GM12878 (cell line): ENCODE results near the gene SEZ6L2. TPM values are rescaled to one million over a fixed set of nuclear protein-coding genes. Genes with fewer than 3 reads are reported as not detected.

Experiments used
- ATAC-seq: fragments of 200-7000 bp; cut with Tn5 transposase; 3 replicates; pipeline ENCODE4 v1.9.1; 2020; ENCODE audit warnings: mild to moderate bottlenecking, moderate library complexity
- BruUV-seq: library from RNA; stranded (reverse); fragments of 400-500 nt; replicated peaks from 2 replicates; lab custom pipeline; 2021; lab: Mats Ljungman, UMichigan
- CTCF ChIA-PET: fragments of 300-600 bp; sonication (Branson Sonifier 250); formaldehyde crosslinking; extraction: SDS; loops from one replicate; lab custom pipeline; 2021; ENCODE audit warnings: inconsistent platforms; lab: Yijun Ruan, JAX
- POLR2A ChIA-PET: fragments of 350-600 bp; formaldehyde crosslinking; extraction: SDS; loops from one replicate; lab custom pipeline; 2021; ENCODE audit warnings: inconsistent platforms; lab: Charles Lee
- RAD21 ChIA-PET: fragments of 300-600 bp; sonication (Branson Sonifier 250); formaldehyde crosslinking; loops from one replicate; lab custom pipeline; 2023; ENCODE audit warnings: antibody characterized with exemption; ENCODE audit not compliant: unreplicated experiment; lab: Charles Lee
- SMC1A ChIA-PET: fragments of 300-600 bp; sonication (Branson Sonifier 250); formaldehyde crosslinking; loops from one replicate; lab custom pipeline; 2023; ENCODE audit not compliant: unreplicated experiment, uncharacterized antibody; lab: Charles Lee
- DNase-seq: peaks from one replicate; pipeline ENCODE4 v3.0.0-alpha.2; 2011; ENCODE audit warnings: low read depth, low spot score
- FAIRE-seq: peaks from 3 replicates; lab custom pipeline; 2011; peaks lifted over from hg19 to GRCh38; lab: Jason Lieb, UNC
- H2AFZ ChIP-seq: 2 replicates; pipeline ENCODE4 v1.6.0; 2011; ENCODE audit warnings: low read depth, low read length, control low read depth; ENCODE audit not compliant: control insufficient read depth
- H3K27ac ChIP-seq: 2 replicates; pipeline ENCODE4 v1.5.1; 2011; ENCODE audit warnings: control low read depth; ENCODE audit not compliant: control insufficient read depth, insufficient read depth
- H3K27me3 ChIP-seq, 2 experiments: replicated peaks in 1 of 2; 2 replicates each; pipeline versions ENCODE4 v1.6.0 to v1.6.1; 2011; ENCODE audit warnings: low read length in 1 of 2; ENCODE audit not compliant: control insufficient read depth in 2 of 2, insufficient read depth in 2 of 2
- H3K36me3 ChIP-seq, 2 experiments: 2 replicates each; pipeline ENCODE4 v1.5.1; 2011; ENCODE audit warnings: low read length in 1 of 2; ENCODE audit not compliant: control insufficient read depth in 2 of 2, insufficient read depth in 2 of 2
- H3K4me1 ChIP-seq: 2 replicates; pipeline ENCODE4 v1.6.1; 2011; ENCODE audit warnings: mild to moderate bottlenecking, low read length, moderate library complexity, mixed read lengths; ENCODE audit not compliant: control insufficient read depth, insufficient read depth
- H3K4me2 ChIP-seq: 2 replicates; pipeline ENCODE4 v1.6.0; 2011; ENCODE audit warnings: control low read depth; ENCODE audit not compliant: control insufficient read depth, insufficient read depth
- H3K4me3 ChIP-seq: fragments of 200-600 bp; sonication (generic); 2 replicates; pipeline ENCODE4 v1.5.1; 2016
- H3K79me2 ChIP-seq: 2 replicates; pipeline ENCODE4 v1.6.0; 2011; ENCODE audit warnings: low read length; ENCODE audit not compliant: control insufficient read depth, insufficient read depth
- H3K9ac ChIP-seq: 2 replicates; pipeline ENCODE4 v1.8.0; 2011; ENCODE audit warnings: low read length, control low read depth, mixed read lengths; ENCODE audit not compliant: control insufficient read depth, insufficient read depth
- H3K9me3 ChIP-seq: replicated peaks from 3 replicates; pipeline ENCODE4 v1.5.1; 2011; ENCODE audit warnings: mild to moderate bottlenecking, low read length; ENCODE audit not compliant: control insufficient read depth, insufficient read depth
- H4K20me1 ChIP-seq: 2 replicates; pipeline ENCODE4 v1.6.0; 2011; ENCODE audit not compliant: control insufficient read depth, insufficient read depth
- ETV6 ChIP-seq, 2 experiments: fragments of 450-650 bp in 1 of 2; IDR thresholded peaks in 1 of 2; conservative IDR thresholded peaks in 1 of 2; 2 replicates each; pipeline ENCODE4 v1.6.1; 2014; ENCODE audit warnings: antibody characterized with exemption in 1 of 2, borderline replicate concordance in 1 of 2, low read depth in 1 of 2, mild to moderate bottlenecking in 1 of 2, moderate library complexity in 1 of 2
- EZH2 ChIP-seq: IDR thresholded peaks from 2 replicates; pipeline ENCODE4 v1.6.1; 2012; ENCODE audit warnings: low read depth, mild to moderate bottlenecking, control low read depth, inconsistent platforms, low read length, borderline replicate concordance; ENCODE audit not compliant: control insufficient read depth
- FOS ChIP-seq: IDR thresholded peaks from 3 replicates; pipeline ENCODE4 v1.6.1; 2011; ENCODE audit warnings: borderline replicate concordance; ENCODE audit not compliant: insufficient read length; ENCODE audit errors: extremely low read depth
- HDAC2 ChIP-seq: fragments of 200-600 bp; sonication (generic); IDR thresholded peaks from 2 replicates; pipeline ENCODE4 v1.6.1; 2017
- KLF5 ChIP-seq: fragments of 450-650 bp; IDR thresholded peaks from 2 replicates; pipeline ENCODE4 v1.6.1; 2014; ENCODE audit warnings: mild to moderate bottlenecking; ENCODE audit not compliant: partially characterized antibody
- NRF1 ChIP-seq: conservative IDR thresholded peaks from 2 replicates; pipeline ENCODE4 v1.6.1; 2011; ENCODE audit warnings: mild to moderate bottlenecking, low read depth, low read length, improper control_type of control experiment
- RAD51 ChIP-seq: fragments of 450-650 bp; IDR thresholded peaks from 2 replicates; pipeline ENCODE4 v1.6.1; 2016; ENCODE audit warnings: moderate library complexity, mild to moderate bottlenecking, inconsistent platforms
- ZNF274 ChIP-seq: IDR thresholded peaks from one replicate; pipeline ENCODE4 v1.8.0; 2011; ENCODE audit not compliant: insufficient read length, insufficient read depth
- WGBS: methylation state at CpG from one replicate; pipeline ENCODE4 v1.1.6; 2016; ENCODE audit warnings: low lambda C conversion rate; ENCODE audit not compliant: insufficient replicate concordance, insufficient coverage; ENCODE audit errors: missing lambda C conversion rate; 5-methylcytosine and 5-hydroxymethylcytosine counted together
- in situ Hi-C: fragments of 300-500 bp; cut with MboI; formaldehyde crosslinking; loops from 9 replicates; pipeline ENCODE4 v1.14.3; 2018; ENCODE audit warnings: mixed read lengths
- intact Hi-C: fragments of 100-400 bp; cut with micrococcal nuclease; formaldehyde crosslinking; loops from one replicate; pipeline ENCODE4 v1.14.2; 2022; ENCODE audit not compliant: unreplicated experiment
- polyA plus RNA-seq, 11 experiments: library from polyadenylated mRNA; depleted of rRNA in 4 of 11; unstranded in 6 of 11; stranded (reverse) in 5 of 11; fragments of >200 nt; fragmentation: Nextera tagmentation in 4 of 11; fragmentation: Illumina TruSeq in 1 of 11; extraction: Ambion mirVana in 4 of 11; extraction: Trizol in 1 of 11; gene quantifications; 1 replicate in 1 of 11; 2 replicates in 10 of 11; pipeline versions ENCODE4 v1.2.1 to v1.2.3, GENCODE V29; 2011 to 2016; ENCODE audit warnings: inconsistent platforms in 2 of 11, missing spikeins in 2 of 11, low read depth in 1 of 11
- total RNA-seq, 4 experiments: library from RNA; depleted of rRNA in 3 of 4; stranded (reverse); fragments of >200 nt in 3 of 4; fragmentation: Illumina TruSeq in 1 of 4; extraction: Trizol in 1 of 4; gene quantifications; 2 replicates each; pipeline versions ENCODE4 v1.2.1 to v1.2.3, GENCODE V29; 2013 to 2021
- TF ChIP-seq, protein P1 (sequence below): IDR thresholded peaks from 2 replicates; pipeline ENCODE4 v1.6.1; 2012; ENCODE audit warnings: low read depth, low read length, improper control_type of control experiment
- TF ChIP-seq, protein P2 (sequence below): fragments of 450-650 bp; IDR thresholded peaks from 2 replicates; pipeline ENCODE4 v1.6.1; 2018; ENCODE audit warnings: borderline replicate concordance, mild to moderate bottlenecking; ENCODE audit not compliant: partially characterized antibody
- TF ChIP-seq, protein P3 (sequence below): IDR thresholded peaks from 2 replicates; pipeline ENCODE4 v1.6.1; 2011; ENCODE audit warnings: borderline replicate concordance, low read depth, mild to moderate bottlenecking, moderate library complexity, low read length; ENCODE audit not compliant: insufficient read depth, poor library complexity, severe bottlenecking
- TF ChIP-seq, protein P4 (sequence below): fragments of 450-650 bp; IDR thresholded peaks from 2 replicates; pipeline ENCODE4 v1.6.1; 2018; ENCODE audit warnings: mild to moderate bottlenecking, low read depth, moderate library complexity; ENCODE audit not compliant: partially characterized antibody

SEZ6L2 gene
- total and polyA plus RNA-seq, 10 of the 15 experiments (the other 5 are each of a cell fraction or from before 2014, with no cell fraction given), result 0.06 to 0.49 TPM; not detected in 8

DNA sequence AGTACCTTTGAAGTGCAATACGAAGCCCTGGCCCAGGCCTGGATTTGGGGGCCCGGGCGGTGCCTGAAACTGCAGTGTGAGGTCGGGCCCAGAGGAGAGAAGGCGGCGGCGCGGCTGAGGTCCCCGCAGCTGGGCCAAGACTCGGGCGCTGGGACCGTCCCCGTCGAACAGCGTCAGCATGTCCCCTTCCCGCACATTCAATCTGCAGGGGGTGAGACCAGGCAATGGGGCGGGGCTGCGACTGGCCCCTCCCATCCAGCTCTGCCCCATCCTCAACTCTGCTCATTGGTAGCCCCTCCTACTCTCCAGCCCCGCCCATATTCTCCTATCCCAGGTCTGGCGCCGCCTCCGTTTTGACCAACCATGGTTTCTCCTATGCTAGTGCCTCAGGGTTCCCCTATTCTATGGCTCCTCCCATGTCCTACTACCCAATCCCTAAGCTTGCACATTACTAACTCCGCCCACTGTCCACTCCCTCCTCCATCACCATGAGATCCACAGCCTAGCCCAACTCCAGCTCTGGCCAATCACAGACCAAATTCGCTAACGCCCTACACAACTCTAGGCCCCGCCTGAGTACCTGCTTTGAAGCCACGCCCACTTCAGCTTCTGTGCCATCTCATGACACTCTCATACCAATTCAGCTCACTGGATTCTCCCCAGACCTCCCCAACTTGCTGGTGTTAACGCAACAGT is 21.9 kb downstream of the SEZ6L2 start:
- Histone ChIP-seq H2AFZ (no peak overlapping the region), H3K9ac (no peak overlapping the region), H4K20me1 (no peaks in the 10 kb centered on the region), H3K9me3 (no peaks in the 10 kb centered on the region), H3K27me3 (peaks cover 4 to 5% of the 10 kb centered on the region in 2 experiments; a peak in 3 of 4 replicates), H3K36me3 (no peaks in the 10 kb centered on the region), H3K4me3 (no peak overlapping the region), H3K4me2 (no peak overlapping the region; the same call in 1 of the 2 replicates), H3K27ac (no peak overlapping the region), H3K4me1 (no peaks in the 10 kb centered on the region), H3K79me2 (no peaks in the 10 kb centered on the region)
- intact Hi-C loops, result no loop called here
- FAIRE-seq (no peak), DNase-seq (peak; percentile 40), ATAC-seq (peak; percentile 95)
- ChIA-PET POLR2A (no interaction called here), RAD21 (no interaction called here), CTCF (interaction anchor here (1.0 kb wide), 1 partner anchor 178 kb away, joined by 4 read pairs; no protein-coding TSS in a partner anchor), SMC1A (interaction anchor here (1.2 kb wide), 1 partner anchor 85 kb away, joined by 3 read pairs; no protein-coding TSS in a partner anchor)
- 29% methylated on average over 28 of the region's 28 CpGs for WGBS
- BruUV-seq, result no TSS peak
- in situ Hi-C loops, result no loop called here
- no peak for TF ChIP-seq HDAC2
- TF ChIP-seq NRF1, result no peak
- TF ChIP-seq RAD51, result no peak
- TF ChIP-seq, protein P1, sequence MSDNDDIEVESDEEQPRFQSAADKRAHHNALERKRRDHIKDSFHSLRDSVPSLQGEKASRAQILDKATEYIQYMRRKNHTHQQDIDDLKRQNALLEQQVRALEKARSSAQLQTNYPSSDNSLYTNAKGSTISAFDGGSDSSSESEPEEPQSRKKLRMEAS, result no peak
- TF ChIP-seq ETV6 (conservative IDR thresholded peaks at IDR 0.05 in 1 of 2, IDR thresholded peaks at IDR 0.05 in 1 of 2; ENCODE audit: borderline replicate concordance in 1 of 2, low read depth in 1 of 2), result no peak
- TF ChIP-seq, protein P2, sequence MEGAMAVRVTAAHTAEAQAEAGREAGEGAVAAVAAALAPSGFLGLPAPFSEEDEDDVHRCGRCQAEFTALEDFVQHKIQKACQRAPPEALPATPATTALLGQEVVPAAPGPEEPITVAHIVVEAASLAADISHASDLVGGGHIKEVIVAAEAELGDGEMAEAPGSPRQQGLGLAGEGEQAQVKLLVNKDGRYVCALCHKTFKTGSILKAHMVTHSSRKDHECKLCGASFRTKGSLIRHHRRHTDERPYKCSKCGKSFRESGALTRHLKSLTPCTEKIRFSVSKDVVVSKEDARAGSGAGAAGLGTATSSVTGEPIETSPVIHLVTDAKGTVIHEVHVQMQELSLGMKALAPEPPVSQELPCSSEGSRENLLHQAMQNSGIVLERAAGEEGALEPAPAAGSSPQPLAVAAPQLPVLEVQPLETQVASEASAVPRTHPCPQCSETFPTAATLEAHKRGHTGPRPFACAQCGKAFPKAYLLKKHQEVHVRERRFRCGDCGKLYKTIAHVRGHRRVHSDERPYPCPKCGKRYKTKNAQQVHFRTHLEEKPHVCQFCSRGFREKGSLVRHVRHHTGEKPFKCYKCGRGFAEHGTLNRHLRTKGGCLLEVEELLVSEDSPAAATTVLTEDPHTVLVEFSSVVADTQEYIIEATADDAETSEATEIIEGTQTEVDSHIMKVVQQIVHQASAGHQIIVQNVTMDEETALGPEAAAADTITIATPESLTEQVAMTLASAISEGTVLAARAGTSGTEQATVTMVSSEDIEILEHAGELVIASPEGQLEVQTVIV, result no peak
- TF ChIP-seq EZH2, result no peak
- TF ChIP-seq, protein P3, sequence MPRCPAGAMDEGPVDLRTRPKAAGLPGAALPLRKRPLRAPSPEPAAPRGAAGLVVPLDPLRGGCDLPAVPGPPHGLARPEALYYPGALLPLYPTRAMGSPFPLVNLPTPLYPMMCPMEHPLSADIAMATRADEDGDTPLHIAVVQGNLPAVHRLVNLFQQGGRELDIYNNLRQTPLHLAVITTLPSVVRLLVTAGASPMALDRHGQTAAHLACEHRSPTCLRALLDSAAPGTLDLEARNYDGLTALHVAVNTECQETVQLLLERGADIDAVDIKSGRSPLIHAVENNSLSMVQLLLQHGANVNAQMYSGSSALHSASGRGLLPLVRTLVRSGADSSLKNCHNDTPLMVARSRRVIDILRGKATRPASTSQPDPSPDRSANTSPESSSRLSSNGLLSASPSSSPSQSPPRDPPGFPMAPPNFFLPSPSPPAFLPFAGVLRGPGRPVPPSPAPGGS, result no peak
- no peak for TF ChIP-seq KLF5
- TF ChIP-seq ZNF274, result no peak
- TF ChIP-seq, protein P4, sequence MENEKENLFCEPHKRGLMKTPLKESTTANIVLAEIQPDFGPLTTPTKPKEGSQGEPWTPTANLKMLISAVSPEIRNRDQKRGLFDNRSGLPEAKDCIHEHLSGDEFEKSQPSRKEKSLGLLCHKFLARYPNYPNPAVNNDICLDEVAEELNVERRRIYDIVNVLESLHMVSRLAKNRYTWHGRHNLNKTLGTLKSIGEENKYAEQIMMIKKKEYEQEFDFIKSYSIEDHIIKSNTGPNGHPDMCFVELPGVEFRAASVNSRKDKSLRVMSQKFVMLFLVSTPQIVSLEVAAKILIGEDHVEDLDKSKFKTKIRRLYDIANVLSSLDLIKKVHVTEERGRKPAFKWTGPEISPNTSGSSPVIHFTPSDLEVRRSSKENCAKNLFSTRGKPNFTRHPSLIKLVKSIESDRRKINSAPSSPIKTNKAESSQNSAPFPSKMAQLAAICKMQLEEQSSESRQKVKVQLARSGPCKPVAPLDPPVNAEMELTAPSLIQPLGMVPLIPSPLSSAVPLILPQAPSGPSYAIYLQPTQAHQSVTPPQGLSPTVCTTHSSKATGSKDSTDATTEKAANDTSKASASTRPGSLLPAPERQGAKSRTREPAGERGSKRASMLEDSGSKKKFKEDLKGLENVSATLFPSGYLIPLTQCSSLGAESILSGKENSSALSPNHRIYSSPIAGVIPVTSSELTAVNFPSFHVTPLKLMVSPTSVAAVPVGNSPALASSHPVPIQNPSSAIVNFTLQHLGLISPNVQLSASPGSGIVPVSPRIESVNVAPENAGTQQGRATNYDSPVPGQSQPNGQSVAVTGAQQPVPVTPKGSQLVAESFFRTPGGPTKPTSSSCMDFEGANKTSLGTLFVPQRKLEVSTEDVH, result no peak
- TF ChIP-seq FOS, result no peak
